Measurements from ENCODE around the gene TMEM37. TPM values are rescaled to one million over a fixed set of nuclear protein-coding genes. Genes with fewer than 3 reads are reported as not detected.

Gene TMEM37
- total and polyA plus RNA-seq, 2 of the 8 experiments (the other 6 are each of a cell fraction or from before 2014, with no cell fraction given): 11.0 to 16.2 TPM

- no peak overlapping the region for H2AK5ac ChIP-seq (ENCODE audit: low read depth, low read length)
- ChIA-PET POLR2A (ENCODE audit: partially characterized antibody) (no interaction called here), CTCF (ENCODE audit: partially characterized antibody) (no interaction called here)
- WGBS, 2 experiments (ENCODE audit: extremely low coverage in 1 of 2, insufficient coverage in 1 of 2, insufficient read length in 1 of 2, insufficient replicate concordance in 2 of 2, low coverage in 1 of 2, low lambda C conversion rate in 2 of 2, missing lambda C conversion rate in 1 of 2): 85% methylated on average over 7 of the region's 7 CpGs; no CpG with 5 or more reads in 1 of the 2 experiments
- FAIRE-seq: no peak
- no peak overlapping the region for H3K18ac ChIP-seq (ENCODE audit: extremely low read depth, low read length)
- H2AFZ ChIP-seq (ENCODE audit: low read length): no peak overlapping the region
- no peak overlapping the region for H4K5ac ChIP-seq (ENCODE audit: insufficient read length, low read depth, low read length)
- H3K23me2 ChIP-seq (ENCODE audit: low read depth, low read length): 0 out of 2 replicates have a peak, but pooled peaks cover 1% of the 10 kb centered on the region
- peak overlapping the region; percentile 41 for H4K91ac ChIP-seq (replicated peaks; ENCODE audit: insufficient read length, low read length)
- H3K4me2 ChIP-seq (ENCODE audit: insufficient read depth in 1 of 2, low read depth in 2 of 2, low read length in 2 of 2): no peak overlapping the region
- H2BK15ac ChIP-seq (ENCODE audit: low read length): no peak overlapping the region
- H3K4me3 ChIP-seq (ENCODE audit: extremely low read depth in 1 of 4, insufficient read depth in 2 of 4, low read depth in 3 of 4, low read length in 4 of 4): no peak overlapping the region
- H3K79me1 ChIP-seq (ENCODE audit: low read depth, low read length): no peaks in the 10 kb centered on the region
- no peak overlapping the region for H3K14ac ChIP-seq (ENCODE audit: insufficient read length)
- H3K27me3 ChIP-seq (replicated peaks in 1 of 4; ENCODE audit: control insufficient read depth in 3 of 4, extremely low read depth in 1 of 4, insufficient read depth in 3 of 4, low read length in 3 of 4): peaks cover 0 to 3% (median 0%) of the 10 kb centered on the region in 4 experiments; a peak in 2 of 7 replicates
- H3K56ac ChIP-seq (replicated peaks; ENCODE audit: insufficient read length, low read depth, low read length): no peak overlapping the region
- H3K23ac ChIP-seq (ENCODE audit: insufficient read length): no peak overlapping the region
- no peak overlapping the region for H2BK5ac ChIP-seq (ENCODE audit: low read depth, low read length)
- no peak for DNase-seq (ENCODE audit: low read depth in 1 of 2, low spot score in 2 of 2)
- H3K27ac ChIP-seq (ENCODE audit: low read depth, low read length): no peak overlapping the region
- peak overlapping the region; percentile 80; the same call in 1 of the 2 replicates for H2BK12ac ChIP-seq (ENCODE audit: low read depth, low read length)
- H3K36me3 ChIP-seq (ENCODE audit: control insufficient read depth in 2 of 4, insufficient read depth in 4 of 4, low read length in 3 of 4): no peaks in the 10 kb centered on the region
- H2BK120ac ChIP-seq (replicated peaks; ENCODE audit: low read depth, low read length): no peak overlapping the region
- H3K4me1 ChIP-seq (replicated peaks in 1 of 4; ENCODE audit: control insufficient read depth in 3 of 4, insufficient read depth in 4 of 4, low read length in 3 of 4): peaks cover 0 to 8% (median 0%) of the 10 kb centered on the region in 4 experiments; a peak in 3 of 7 replicates
- no peak overlapping the region for H3K9ac ChIP-seq (replicated peaks in 1 of 4; ENCODE audit: extremely low read depth in 1 of 4, low read depth in 3 of 4, low read length in 3 of 4)
- no peaks in the 10 kb centered on the region for H3K79me2 ChIP-seq (ENCODE audit: control insufficient read depth in 1 of 2, insufficient read depth in 2 of 2, low read length in 2 of 2)
- H2BK20ac ChIP-seq (ENCODE audit: low read length): no peak overlapping the region
- H3K9me3 ChIP-seq (ENCODE audit: insufficient read depth in 2 of 2, low read depth in 1 of 2, low read length in 1 of 2): peaks cover 10 to 15% of the 10 kb centered on the region in 2 experiments; a peak in 3 of 4 replicates
- H4K20me1 ChIP-seq (replicated peaks in 1 of 2; ENCODE audit: control insufficient read depth in 1 of 2, insufficient read depth in 2 of 2, low read length in 2 of 2): no peaks in the 10 kb centered on the region
- H4K8ac ChIP-seq (ENCODE audit: extremely low read depth, insufficient read depth, low read length): no peak overlapping the region
- H3K4ac ChIP-seq (replicated peaks; ENCODE audit: insufficient read length, low read depth, low read length): no peak overlapping the region
- no peak for TF ChIP-seq HDAC6 (IDR thresholded peaks at IDR 0.05; ENCODE audit: low read depth, low read length)
- TF ChIP-seq POLR2A (IDR thresholded peaks at IDR 0.05; ENCODE audit: control extremely low read depth in 1 of 2, low read depth in 2 of 2, low read length in 2 of 2): no peak
- TF ChIP-seq SIRT6 (IDR thresholded peaks at IDR 0.05; ENCODE audit: low read length): no peak
- no peak for TF ChIP-seq SUZ12 (IDR thresholded peaks at IDR 0.05; ENCODE audit: low read length)
- TF ChIP-seq CREB1 (IDR thresholded peaks at IDR 0.05): no peak
- TF ChIP-seq E2F6 (IDR thresholded peaks at IDR 0.05): no peak
- TF ChIP-seq CHD1 (IDR thresholded peaks at IDR 0.05; ENCODE audit: low read depth, low read length): no peak
- no peak for TF ChIP-seq KDM4A (IDR thresholded peaks at IDR 0.05; ENCODE audit: low read depth, low read length, severe bottlenecking)
- TF ChIP-seq RBBP5 (IDR thresholded peaks at IDR 0.05; ENCODE audit: borderline replicate concordance, low read depth, low read length): no peak
- no peak for TF ChIP-seq KDM1A (IDR thresholded peaks at IDR 0.05; ENCODE audit: borderline replicate concordance, low read length)
- TF ChIP-seq CTBP2 (IDR thresholded peaks at IDR 0.05; ENCODE audit: borderline replicate concordance, insufficient read depth, insufficient read length, low read length): no peak
- no peak for TF ChIP-seq POLR2AphosphoS5 (IDR thresholded peaks at IDR 0.05; ENCODE audit: low read depth, low read length)
- no peak for TF ChIP-seq TAF7 (optimal IDR thresholded peaks at IDR 0.05; ENCODE audit: borderline replicate concordance, low read depth, low read length)
Measured at GRCh38 chr2:119422360-119423107, 9.1 kb upstream of the TMEM37 start.
